Activated gamma-delta T cell treated with anti-CD3 and anti-CD28 coated beads, Interleukin-2, amount 50 U/mL, for 16 hours (primary cell): ENCODE measurements around the gene ECI1.
A peak's percentile ranks its signal among the peaks of the same experiment; 100 is the strongest.
"Not testable (repeated sequence)": the region's sequence is repeated elsewhere in the genome, so short reads cannot be mapped to it uniquely, and the experiment has no call there.

Experiments
- DNase-seq: peaks from one replicate; pipeline ENCODE4 v3.0.0-alpha.2; 2020; ENCODE audit warnings: low read depth

Gene ECI1

DNA sequence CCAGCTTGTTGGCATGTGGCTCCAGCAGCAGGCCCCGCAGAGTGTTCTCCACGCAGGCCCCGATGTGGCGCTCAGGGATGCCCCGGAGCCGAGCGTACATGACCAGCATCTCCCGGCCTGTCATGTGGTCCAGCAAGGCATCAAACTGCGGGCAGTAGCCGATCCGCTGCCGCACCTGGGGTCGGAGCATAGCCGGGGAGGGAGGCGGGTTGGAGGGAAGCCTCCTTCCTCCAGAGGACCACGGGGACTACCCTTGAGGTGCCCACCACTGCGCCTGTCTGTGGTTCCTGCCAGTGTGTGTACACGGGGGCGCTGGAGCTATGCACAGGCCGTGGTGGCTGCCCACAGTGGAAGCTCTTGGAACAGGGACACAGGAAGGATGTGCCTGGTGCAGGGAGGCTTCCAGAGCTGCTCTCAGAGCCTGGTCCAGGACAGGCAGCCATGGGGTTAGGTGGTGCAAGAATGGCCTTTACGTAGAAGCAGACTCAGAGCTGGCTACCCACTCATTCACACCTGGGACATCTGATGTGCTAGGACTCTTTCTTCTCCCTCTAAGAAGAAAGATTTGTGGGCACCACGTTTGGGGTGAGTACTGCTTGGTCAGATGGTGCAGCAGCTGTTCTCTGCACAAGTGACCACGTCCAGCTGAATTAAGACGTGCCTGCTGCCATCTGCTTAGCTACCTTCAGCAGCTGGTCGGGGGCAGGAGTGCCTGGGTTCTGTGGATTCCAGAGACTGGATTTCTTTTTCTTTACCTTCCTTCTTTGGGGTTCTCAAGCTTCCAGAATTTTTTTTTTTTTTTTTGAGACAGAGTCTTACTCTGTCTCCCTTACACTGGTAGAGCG lies 27.8 kb upstream of the ECI1 start:
- DNase-seq = no peak

GRCh38 chr16:2278272-2278608 lies 26.9 kb upstream of the ECI1 start:
- no peak for DNase-seq

GRCh38 chr16:2277466-2278271 lies 26.3 kb upstream of the ECI1 start:
- no peak for DNase-seq

GRCh38 chr16:2276368-2277195 lies 25.2 kb upstream of the ECI1 start:
- DNase-seq = no peak

GRCh38 chr16:2275476-2276367 lies 24.3 kb upstream of the ECI1 start:
- no peak for DNase-seq

DNA sequence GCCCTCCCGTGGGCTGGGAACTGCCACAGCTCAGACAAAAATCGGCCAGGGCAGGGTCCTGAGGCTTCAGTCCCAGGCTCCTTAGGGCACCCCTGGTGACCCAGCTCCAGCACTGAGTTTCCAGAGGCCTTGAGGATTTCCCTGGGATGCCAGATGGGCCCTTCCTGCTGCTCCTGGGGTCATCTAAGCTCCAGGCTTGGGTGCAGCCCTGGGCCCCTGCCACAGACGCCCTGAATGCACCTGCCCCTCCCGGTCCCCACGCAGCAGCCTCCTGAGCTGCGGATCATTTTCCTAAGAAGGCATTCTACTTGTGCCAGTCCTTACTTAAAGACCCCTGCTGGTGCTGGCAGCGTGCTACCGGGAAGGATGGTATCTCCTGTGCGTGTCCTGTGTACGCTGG lies 22.5 kb upstream of the ECI1 start:
- DNase-seq = no peak

DNA sequence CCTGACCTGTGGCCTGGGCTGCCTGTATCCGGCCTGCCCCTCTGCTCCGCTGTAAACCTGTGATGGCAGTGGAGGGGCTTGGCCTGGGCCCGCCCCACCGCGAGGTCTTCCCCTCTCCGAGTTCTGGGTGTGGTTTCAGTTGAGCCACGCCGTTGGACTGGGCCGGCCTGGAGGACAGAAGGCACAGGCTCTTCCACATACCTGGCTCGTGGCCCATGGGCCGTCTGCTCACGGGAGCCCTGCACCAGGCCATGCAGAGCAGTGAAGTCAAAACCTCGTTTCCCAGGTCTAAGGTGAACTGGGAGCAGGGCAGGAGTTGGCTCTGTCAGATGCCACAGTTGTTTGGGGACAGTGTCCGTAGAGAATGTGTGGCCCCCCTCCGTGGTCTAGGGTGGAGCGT lies 22.1 kb upstream of the ECI1 start:
- DNase-seq = no peak

- DNase-seq = no peak
Observed at GRCh38 chr16:2271848-2272461, 20.6 kb upstream of the ECI1 start.

DNA sequence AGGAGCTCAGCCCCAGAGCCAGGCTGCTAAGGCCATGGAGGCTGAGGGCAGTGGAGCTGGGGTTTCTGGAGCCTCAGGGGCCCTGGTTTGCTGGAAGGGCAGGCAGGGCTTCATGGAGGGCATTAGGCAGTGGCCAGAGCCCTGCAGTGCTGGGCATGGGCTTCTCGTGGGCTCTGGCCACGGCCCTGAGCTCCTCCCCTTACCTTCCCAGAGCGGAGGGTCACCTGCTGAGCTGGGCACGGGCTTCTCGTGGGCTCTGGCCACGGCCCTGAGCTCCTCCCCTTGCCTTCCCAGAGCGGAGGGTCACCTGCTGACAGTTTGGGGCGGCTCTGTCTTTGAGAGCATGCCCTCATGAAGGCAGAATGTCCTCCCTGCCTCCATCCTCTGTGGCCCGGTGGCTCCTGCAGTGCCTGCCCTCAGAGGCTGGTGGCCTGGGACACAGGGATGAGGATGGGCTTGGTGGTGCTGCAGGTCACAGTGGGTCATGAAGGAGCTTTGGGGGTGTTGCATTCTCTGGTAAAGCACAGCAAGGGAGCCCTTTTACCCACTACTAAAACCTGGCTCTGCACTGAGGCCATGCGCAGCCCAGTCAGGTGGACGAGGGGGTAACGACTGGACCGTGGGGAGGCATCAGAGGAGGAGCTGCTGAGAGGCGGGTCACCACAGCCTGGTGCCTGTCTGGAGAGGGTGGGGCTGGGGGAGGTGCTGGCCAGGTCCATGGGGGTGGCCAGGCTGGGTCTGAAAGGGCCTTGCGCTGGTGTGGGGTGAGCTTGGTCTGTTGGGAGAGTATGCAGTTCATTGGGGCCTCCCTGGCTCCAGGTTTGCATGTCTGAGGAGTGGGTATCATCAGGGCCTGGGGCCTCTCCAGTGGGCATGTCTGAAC lies 19.4 kb upstream of the ECI1 start:
- DNase-seq = no peak

DNA sequence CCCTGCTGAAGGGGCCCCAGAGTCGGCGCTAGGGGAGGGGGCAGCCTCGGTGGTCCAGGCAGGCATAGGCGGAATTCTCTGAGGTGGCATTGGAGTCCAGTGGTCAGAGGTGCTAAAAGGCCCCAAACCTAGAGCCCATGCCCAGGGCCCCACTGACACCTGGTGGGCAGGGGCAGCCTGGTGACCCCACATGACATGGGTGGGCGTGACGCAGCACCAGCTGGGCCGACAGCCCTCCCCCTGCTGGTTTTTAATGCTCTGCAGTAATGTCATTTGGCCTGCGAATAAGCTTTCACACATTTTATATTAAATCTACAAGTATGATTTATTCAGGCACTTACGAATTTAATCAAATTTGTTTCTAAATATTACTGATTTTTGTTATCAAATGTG lies 18.7 kb upstream of the ECI1 start:
- DNase-seq = no peak

GRCh38 chr16:2267913-2268666 lies 16.7 kb upstream of the ECI1 start, which contains the start of gene RNPS1:
TSS of gene RNPS1 (minus strand) at chr16:2268126. CDS start at chr16:2264643, 3,483 bp downstream.
- peak; percentile 92 for DNase-seq

- not testable (repeated sequence) for DNase-seq
Observed at GRCh38 chr16:2267505-2267912, 16.1 kb upstream of the ECI1 start.

GRCh38 chr16:2266887-2267286 lies 15.5 kb upstream of the ECI1 start:
- not testable (repeated sequence) for DNase-seq

- not testable (repeated sequence) for DNase-seq
Observed at GRCh38 chr16:2263026-2263425, 11.6 kb upstream of the ECI1 start.

- no peak for DNase-seq
Observed at GRCh38 chr16:2260250-2260649, 8.9 kb upstream of the ECI1 start.

DNA sequence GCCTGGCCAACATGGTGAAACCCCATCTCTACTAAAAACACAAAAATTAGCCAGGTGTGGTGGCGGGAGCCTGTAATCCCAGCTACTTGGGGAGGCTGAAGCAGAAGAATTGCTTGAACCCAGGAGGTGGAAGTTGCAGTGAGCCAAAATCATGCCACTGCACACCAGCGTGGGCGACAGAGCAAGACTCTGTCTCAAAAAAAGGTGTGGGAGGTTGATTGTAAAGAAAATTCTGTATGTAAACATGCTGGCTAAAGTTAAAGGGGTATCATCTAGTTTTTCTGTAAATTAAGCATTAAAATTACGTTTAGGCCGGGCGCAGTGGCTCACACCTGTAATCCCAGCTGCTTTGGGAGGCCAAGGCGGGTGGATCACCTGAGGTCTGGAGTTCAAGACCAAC lies 7.1 kb upstream of the ECI1 start:
- DNase-seq = not testable (repeated sequence)

DNA sequence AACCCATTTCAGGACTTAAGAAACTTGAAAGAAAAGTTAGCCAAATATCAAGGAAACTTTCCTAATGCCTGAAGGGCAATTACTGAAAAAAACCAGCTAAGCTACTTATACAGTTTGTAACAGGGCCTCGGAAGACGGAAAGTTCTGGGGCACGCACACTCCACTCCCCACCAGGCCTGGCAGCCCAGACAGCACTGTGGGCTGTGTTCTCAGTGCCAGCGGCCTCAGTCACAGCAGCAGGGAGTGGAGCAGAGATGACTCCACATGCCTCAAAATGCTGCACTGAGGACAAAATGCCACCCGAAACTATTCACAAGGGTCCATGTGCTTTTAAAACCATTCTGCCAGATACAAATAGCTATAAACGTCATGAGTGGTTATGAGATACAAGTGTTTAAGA lies 6.3 kb upstream of the ECI1 start:
- DNase-seq = no peak

DNA sequence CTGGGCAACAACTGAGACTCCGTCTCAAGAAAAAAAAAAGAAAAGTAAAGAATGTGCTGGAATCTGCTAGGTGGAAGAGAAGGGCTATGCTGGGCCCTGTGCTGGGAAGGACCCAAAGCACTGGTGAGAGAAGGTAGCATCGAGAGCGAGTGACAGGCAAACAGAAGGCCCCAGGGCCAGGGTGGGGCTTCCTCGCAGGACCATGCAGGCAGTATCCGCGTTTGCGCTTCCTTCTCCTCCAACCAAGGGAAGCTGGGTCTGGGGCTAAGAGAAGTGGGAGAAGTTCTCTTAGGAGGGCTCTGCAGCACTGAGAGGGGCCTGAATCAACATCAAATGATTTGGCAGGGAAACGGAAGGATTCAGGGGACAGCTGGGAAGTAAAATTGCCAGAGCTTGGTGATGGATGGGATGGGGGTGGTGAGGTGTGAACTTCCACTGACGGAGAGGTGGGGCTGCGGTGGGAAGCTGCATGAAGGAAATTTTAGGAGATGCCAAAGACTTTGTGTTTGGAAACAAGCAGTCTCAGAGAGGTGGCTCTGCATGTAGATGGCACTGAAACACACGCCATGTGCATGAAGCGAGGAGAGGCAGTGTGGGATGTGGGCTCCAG lies 5.2 kb upstream of the ECI1 start:
- DNase-seq = no peak

DNA sequence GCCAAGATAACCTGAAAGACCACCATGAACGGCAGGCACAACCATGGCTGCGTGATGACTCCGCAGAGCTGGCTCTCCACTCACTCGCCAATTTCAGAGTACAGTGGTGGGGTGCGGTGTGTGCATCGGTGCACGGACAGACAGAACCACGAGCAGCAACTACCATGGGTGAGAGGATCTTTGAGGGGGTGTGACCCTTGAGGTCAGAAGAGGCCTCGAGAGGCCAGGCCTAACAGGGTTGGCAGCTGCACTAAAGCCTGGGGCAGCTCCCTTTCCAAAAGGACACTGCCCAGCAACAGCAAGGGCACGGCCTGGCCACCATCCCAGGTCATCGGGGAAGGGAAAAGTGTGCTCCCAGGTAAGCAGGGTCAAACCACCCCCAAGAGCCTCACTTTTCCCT lies 1.9 kb upstream of the ECI1 start:
- DNase-seq = no peak
